ENCODE results near the gene KRTAP5-8. TPM values are rescaled to one million over a fixed set of nuclear protein-coding genes. Genes with fewer than 3 reads are reported as not detected.

The KRTAP5-8 gene
- total RNA-seq, 4 donors from 2014 or later: 0.82 TPM; not detected in 3

DNA sequence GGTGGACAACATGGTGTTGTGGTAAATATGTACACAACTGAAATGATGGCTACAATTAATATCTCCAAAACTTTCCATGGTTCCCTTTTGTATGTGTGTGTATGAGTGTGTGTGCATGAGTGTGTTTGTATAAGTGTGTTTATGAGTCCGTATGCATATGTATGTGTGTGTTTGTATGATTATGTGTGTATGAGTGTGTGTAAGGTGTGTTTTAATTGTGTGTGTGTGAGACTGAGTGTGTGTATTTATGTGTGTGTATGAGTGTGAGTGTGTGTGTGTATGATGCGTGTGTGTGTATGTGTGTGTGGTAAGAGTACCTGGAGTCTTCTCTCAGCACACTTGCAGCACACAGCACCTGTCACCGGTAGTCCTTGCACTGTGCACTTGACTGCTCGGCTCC is 18.2 kb downstream of the KRTAP5-8 start:
- Histone ChIP-seq H3K9me3 (no peaks in the 10 kb centered on the region), H3K4me3 (no peak overlapping the region), H3K27ac (no peak overlapping the region), H3K27me3 (no peaks in the 10 kb centered on the region), H3K36me3 (no peaks in the 10 kb centered on the region), H3K4me1 (no peaks in the 10 kb centered on the region)
- no peak for ATAC-seq
- DNase-seq: no peak
- intact Hi-C loops (cut with DNase I; ENCODE audit: low total_unique reads): no loop called here
- no peak for TF ChIP-seq POLR2A (IDR thresholded peaks at IDR 0.05)
- TF ChIP-seq, protein P1, sequence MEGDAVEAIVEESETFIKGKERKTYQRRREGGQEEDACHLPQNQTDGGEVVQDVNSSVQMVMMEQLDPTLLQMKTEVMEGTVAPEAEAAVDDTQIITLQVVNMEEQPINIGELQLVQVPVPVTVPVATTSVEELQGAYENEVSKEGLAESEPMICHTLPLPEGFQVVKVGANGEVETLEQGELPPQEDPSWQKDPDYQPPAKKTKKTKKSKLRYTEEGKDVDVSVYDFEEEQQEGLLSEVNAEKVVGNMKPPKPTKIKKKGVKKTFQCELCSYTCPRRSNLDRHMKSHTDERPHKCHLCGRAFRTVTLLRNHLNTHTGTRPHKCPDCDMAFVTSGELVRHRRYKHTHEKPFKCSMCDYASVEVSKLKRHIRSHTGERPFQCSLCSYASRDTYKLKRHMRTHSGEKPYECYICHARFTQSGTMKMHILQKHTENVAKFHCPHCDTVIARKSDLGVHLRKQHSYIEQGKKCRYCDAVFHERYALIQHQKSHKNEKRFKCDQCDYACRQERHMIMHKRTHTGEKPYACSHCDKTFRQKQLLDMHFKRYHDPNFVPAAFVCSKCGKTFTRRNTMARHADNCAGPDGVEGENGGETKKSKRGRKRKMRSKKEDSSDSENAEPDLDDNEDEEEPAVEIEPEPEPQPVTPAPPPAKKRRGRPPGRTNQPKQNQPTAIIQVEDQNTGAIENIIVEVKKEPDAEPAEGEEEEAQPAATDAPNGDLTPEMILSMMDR (IDR thresholded peaks at IDR 0.05 in 4 of 5, conservative IDR thresholded peaks at IDR 0.05 in 1 of 5): no peak
- in situ Hi-C loops (cut with MboI; ENCODE audit: low sequenced_read_pairs in 4 of 4): no loop called here

DNA sequence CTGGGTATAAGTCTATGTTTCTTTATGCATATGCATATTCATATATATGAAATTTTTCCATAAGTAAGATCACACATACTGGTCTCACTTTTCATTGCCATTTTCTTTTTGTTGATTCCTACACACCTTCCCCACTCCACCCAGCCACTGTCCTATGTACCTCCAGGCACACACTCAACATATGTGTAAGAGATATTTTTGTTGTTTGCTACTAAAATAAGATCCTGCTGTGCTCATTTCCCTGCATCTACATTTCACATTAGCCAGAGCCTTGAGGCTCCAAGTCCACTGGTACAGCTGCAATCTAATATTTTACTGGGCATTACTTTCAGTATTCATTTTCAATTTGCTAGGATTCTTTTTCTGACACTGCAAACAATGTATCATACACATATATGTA is 19.4 kb downstream of the KRTAP5-8 start:
- Histone ChIP-seq H3K4me1 (no peaks in the 10 kb centered on the region), H3K36me3 (no peaks in the 10 kb centered on the region), H3K9me3 (no peaks in the 10 kb centered on the region), H3K4me3 (no peak overlapping the region), H3K27me3 (no peaks in the 10 kb centered on the region), H3K27ac (no peak overlapping the region)
- in situ Hi-C loops (cut with MboI; ENCODE audit: low sequenced_read_pairs in 4 of 4) (no loop called here), intact Hi-C loops (cut with DNase I; ENCODE audit: low total_unique reads) (no loop called here)
- DNase-seq: no peak
- TF ChIP-seq POLR2A (IDR thresholded peaks at IDR 0.05): no peak
- TF ChIP-seq, protein P1 (IDR thresholded peaks at IDR 0.05 in 4 of 5, conservative IDR thresholded peaks at IDR 0.05 in 1 of 5): no peak
- no peak for ATAC-seq

DNA sequence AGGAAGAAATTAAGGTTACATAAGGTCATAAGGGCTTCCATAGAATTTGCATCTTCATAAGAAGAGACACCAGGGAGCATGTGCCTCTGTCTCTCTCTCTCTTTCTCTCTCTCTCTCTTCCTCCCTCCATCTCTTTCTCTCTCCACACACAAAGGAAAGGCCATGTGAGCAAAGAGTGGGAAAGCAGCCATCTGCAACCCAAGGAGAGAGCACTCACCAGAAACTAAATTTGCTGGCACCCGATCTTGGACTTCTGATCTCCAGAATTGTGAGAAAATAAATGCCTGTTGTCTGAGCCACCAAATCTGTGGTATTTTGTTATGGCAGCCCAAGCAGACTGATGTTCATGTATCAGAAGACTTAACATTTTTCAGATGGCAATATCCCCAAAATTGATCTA is 21.2 kb downstream of the KRTAP5-8 start:
- intact Hi-C loops (cut with DNase I; ENCODE audit: low total_unique reads) (no loop called here), in situ Hi-C loops (cut with MboI; ENCODE audit: low sequenced_read_pairs in 4 of 4) (no loop called here)
- TF ChIP-seq POLR2A (IDR thresholded peaks at IDR 0.05): no peak
- TF ChIP-seq, protein P1 (IDR thresholded peaks at IDR 0.05 in 4 of 5, conservative IDR thresholded peaks at IDR 0.05 in 1 of 5): no peak
- no peak overlapping the region for H3K4me3 ChIP-seq
- DNase-seq (no peak), ATAC-seq (no peak)
- no peaks in the 10 kb centered on the region for H3K36me3 ChIP-seq
- no peaks in the 10 kb centered on the region for H3K9me3 ChIP-seq
- H3K27ac ChIP-seq: no peak overlapping the region
- H3K4me1 ChIP-seq: no peaks in the 10 kb centered on the region
- peaks cover 0 to 5% (median 3%) of the 10 kb centered on the region in 3 donors for H3K27me3 ChIP-seq

DNA sequence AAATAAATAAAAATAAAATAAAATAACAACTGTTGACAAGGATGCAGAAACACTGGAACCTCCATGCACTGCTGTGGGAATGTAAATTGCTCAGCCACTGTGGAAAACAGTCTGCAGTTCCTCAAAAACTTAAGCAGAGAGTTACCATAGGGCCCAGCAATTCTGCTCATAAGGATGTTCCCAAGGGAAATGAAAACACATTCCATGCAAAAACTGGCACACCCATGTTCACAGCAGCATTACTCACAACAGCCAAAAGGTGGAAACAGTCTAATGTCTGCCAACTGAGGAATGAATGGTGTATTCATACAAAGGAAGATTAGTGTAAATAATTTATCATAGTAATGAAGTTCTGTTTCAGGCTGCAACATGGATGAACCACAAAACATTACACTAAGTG is 24.3 kb downstream of the KRTAP5-8 start:
- intact Hi-C loops (cut with DNase I; ENCODE audit: low total_unique reads) (no loop called here), in situ Hi-C loops (cut with MboI; ENCODE audit: low sequenced_read_pairs in 4 of 4) (no loop called here)
- Histone ChIP-seq H3K4me3 (no peak overlapping the region), H3K27ac (no peak overlapping the region), H3K4me1 (no peaks in the 10 kb centered on the region), H3K27me3 (peaks cover 0 to 6% (median 5%) of the 10 kb centered on the region in 3 donors), H3K36me3 (no peaks in the 10 kb centered on the region), H3K9me3 (no peaks in the 10 kb centered on the region)
- TF ChIP-seq POLR2A (IDR thresholded peaks at IDR 0.05): no peak
- TF ChIP-seq, protein P1 (IDR thresholded peaks at IDR 0.05 in 4 of 5, conservative IDR thresholded peaks at IDR 0.05 in 1 of 5): no peak
- no peak for ATAC-seq
- no peak for DNase-seq

DNA sequence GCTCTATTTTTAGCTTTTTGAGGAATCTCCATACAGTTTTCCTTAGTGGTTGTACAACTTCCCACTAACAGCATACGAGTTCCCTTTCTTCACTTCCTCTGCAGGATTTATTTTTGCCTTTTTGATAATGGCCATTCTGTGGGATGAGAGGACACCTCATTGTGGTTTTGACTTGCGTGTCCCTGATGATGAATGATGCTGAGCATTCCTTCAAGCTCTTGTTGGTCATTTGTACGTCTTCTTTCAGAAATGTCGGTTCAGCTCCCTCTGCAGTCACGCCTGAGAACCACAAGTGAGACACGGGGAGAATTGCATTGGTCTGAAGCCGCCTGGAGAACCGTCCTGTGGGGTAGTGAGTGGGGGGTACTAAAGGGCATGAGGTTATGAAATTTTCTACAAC is 25.6 kb downstream of the KRTAP5-8 start:
- DNase-seq (no peak), ATAC-seq (no peak)
- Histone ChIP-seq H3K4me1 (no peaks in the 10 kb centered on the region), H3K36me3 (no peaks in the 10 kb centered on the region), H3K27me3 (peaks cover 0 to 6% (median 5%) of the 10 kb centered on the region in 3 donors), H3K4me3 (no peak overlapping the region), H3K9me3 (no peaks in the 10 kb centered on the region), H3K27ac (no peak overlapping the region)
- TF ChIP-seq, protein P1 (IDR thresholded peaks at IDR 0.05 in 4 of 5, conservative IDR thresholded peaks at IDR 0.05 in 1 of 5): peak in 1 of 5 experiments; percentile 8
- TF ChIP-seq POLR2A (IDR thresholded peaks at IDR 0.05): no peak
- intact Hi-C loops (cut with DNase I; ENCODE audit: low total_unique reads) (no loop called here), in situ Hi-C loops (cut with MboI; ENCODE audit: low sequenced_read_pairs in 4 of 4) (no loop called here)

Measured in gastrocnemius medialis (tissue), 4 donors.